Limb (tissue), 2 donors: ENCODE data around the gene HDLBP.

ENCODE experiments used
- DNase-seq, 2 donors: peaks; one replicate each; pipeline ENCODE4 v3.0.0-alpha.2; 2016; ENCODE audit errors: extremely low spot score in 2 of 2

Gene HDLBP

GRCh38 chr2:241229563-241230401 lies 85.7 kb downstream of the HDLBP start:
- DNase-seq = no peak

GRCh38 chr2:241228860-241229516 lies 86.5 kb downstream of the HDLBP start:
- no peak for DNase-seq

GRCh38 chr2:241228081-241228859 lies 87.2 kb downstream of the HDLBP start:
- no peak for DNase-seq

GRCh38 chr2:241227594-241227993 lies 87.9 kb downstream of the HDLBP start:
- no peak for DNase-seq

- no peak for DNase-seq
Measured at GRCh38 chr2:241226723-241227572, 88.5 kb downstream of the HDLBP start.

- no peak for DNase-seq
Measured at GRCh38 chr2:241225983-241226382, 89.5 kb downstream of the HDLBP start.

- DNase-seq = no peak
Measured at GRCh38 chr2:241225545-241225944, 89.9 kb downstream of the HDLBP start.

- DNase-seq = no peak
Measured at GRCh38 chr2:241224851-241225438, 90.5 kb downstream of the HDLBP start.

GRCh38 chr2:241224018-241224850 lies 91.2 kb downstream of the HDLBP start:
- peak; percentile 44 to 53 for DNase-seq

GRCh38 chr2:241223211-241224017 lies 92.1 kb downstream of the HDLBP start:
- DNase-seq = no peak

- no peak for DNase-seq
Measured at GRCh38 chr2:241219856-241220356, 95.6 kb downstream of the HDLBP start.

- DNase-seq = no peak
Measured at GRCh38 chr2:241219030-241219382, 96.5 kb downstream of the HDLBP start.

GRCh38 chr2:241218131-241219029 lies 97.1 kb downstream of the HDLBP start:
- DNase-seq = peak; percentile 21 to 64

GRCh38 chr2:241217320-241218031 lies 98.0 kb downstream of the HDLBP start:
- DNase-seq = peak; percentile 66 to 81

- no peak for DNase-seq
Measured at GRCh38 chr2:241216211-241216761, 99.2 kb downstream of the HDLBP start.

GRCh38 chr2:241215421-241215820 lies 100.1 kb downstream of the HDLBP start:
- no peak for DNase-seq

GRCh38 chr2:241214766-241215165 lies 100.7 kb downstream of the HDLBP start:
- no peak for DNase-seq
